Stomach smooth muscle (tissue), 2 donors: ENCODE measurements around the gene SACS.
A peak's percentile ranks its signal among the peaks of the same experiment; 100 is the strongest.

ENCODE experiments used
- H3K27ac ChIP-seq: one replicate; pipeline ENCODE4 v1.7.0; 2013; ENCODE audit warnings: mild to moderate bottlenecking, low read length, inconsistent platforms
- H3K27me3 ChIP-seq, 2 donors: one replicate each; pipeline ENCODE4 v1.7.0; 2013; ENCODE audit warnings: low read length in 2 of 2; ENCODE audit not compliant: insufficient read depth in 2 of 2, control insufficient read depth in 1 of 2
- H3K36me3 ChIP-seq, 2 donors: one replicate each; pipeline ENCODE4 v1.7.0; 2013; ENCODE audit warnings: low read length in 2 of 2; ENCODE audit not compliant: control insufficient read depth in 2 of 2, insufficient read depth in 2 of 2
- H3K4me1 ChIP-seq: one replicate; pipeline ENCODE4 v1.7.0; 2013; ENCODE audit warnings: low read length; ENCODE audit not compliant: control insufficient read depth, insufficient read depth
- H3K4me3 ChIP-seq, 2 donors: one replicate each; pipeline ENCODE4 v1.7.0; 2013; ENCODE audit warnings: low read length in 2 of 2
- H3K9ac ChIP-seq, 2 donors: one replicate each; pipeline ENCODE4 v1.7.0; 2013; ENCODE audit warnings: low read length in 2 of 2, mild to moderate bottlenecking in 1 of 2
- H3K9me3 ChIP-seq, 2 donors: one replicate each; pipeline ENCODE4 v1.7.0; 2013; ENCODE audit warnings: low read length in 2 of 2; ENCODE audit not compliant: control insufficient read depth in 2 of 2
- donor health status: healthy.
- donor health status: Pancreatic carcinoma.

The SACS gene

DNA sequence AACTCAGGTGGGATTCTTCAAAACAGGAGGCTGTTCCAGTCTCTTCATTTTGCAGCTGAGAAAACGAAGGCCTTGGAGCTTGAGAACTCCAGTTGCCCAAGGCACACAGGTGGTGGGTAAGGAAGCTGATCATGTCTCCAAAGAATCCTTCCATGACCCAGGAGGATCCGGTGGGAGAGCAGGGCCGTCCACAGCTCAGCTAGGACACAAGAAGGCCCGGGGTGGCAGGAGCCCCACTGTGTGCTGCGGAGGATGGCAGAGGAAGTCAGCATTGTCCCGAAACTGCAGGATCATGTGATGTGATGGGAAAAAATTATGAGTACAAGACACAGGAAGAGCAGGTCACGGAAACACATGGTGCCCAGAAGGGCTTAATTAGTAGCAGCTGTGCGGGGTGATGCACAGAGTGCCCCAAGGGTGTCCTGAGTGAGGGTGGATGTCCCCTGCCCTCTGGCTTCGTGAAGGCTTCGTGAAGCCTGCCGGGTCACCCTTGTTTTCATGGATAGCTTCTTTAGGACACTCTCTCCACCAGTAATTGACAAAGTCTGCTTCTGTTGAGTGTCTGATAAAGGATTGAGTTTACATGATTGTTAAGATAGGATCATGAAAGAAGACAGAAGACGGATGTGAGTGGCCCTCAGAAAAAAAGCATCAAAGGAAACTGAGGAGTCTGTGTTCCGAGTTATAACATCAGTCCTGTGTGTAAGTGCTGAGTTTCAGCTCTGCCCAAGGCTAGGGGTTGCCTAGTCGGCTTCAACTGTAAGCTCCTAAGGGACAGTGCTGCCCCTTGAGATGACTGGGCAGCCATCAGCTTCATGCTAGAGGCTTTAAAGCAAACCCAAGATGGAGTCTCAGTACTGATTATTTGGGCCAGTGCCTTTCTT, 33.8 kb upstream of the SACS start:
- Histone ChIP-seq H3K27me3 (no peaks in the 10 kb centered on the region), H3K27ac (peak overlapping the region; percentile 62), H3K36me3 (no peaks in the 10 kb centered on the region), H3K4me3 (peak overlapping the region in 1 of 2 donors; percentile 79), H3K9ac (peak overlapping the region; percentile 6 to 55), H3K4me1 (peaks cover 16% of the 10 kb centered on the region), H3K9me3 (no peaks in the 10 kb centered on the region)

DNA sequence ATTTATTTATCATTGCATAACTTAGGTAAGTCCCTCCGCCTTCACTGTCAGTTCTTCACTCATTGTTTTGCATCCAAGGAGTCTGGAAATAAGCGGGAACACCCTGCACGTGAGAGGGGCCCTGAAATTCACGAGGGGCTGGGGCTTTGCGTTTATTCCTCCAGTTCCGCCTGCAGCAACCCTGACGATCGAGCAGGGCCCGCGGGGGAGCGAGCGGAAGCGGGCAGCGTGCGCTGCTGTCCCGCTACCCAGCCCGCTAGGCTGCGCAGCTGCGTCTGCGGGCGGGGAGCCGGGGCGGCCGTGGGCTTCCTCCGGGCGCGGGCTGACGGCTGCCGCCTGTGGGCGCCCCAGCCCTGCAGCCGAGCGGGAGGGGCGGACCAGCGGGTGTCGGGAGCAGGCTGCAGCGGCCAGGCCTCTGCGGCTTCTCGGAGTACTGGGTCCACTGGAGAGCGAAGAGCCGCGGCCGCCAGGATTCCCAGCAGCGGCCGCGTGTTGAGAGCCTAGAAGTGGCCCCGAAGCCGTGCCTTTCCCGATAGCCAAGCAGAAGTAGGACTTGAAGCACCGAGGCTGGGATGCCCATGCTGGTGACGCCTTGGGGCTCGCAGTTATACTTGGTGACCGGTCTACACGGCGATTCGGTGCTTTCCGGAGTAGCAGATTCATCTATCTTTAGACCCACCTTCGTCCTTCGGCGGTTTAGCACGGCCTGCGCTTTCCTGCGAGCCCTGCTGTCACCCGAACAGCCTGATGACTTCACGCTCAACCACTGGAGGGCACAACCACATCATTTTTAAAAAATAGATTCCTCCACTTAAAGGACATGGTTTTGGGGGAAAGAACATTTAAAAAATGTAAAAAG, 32.9 kb upstream of the SACS start:
- Histone ChIP-seq H3K9ac (peak overlapping the region; percentile 61 to 75), H3K27ac (peak overlapping the region; percentile 53), H3K4me1 (peaks cover 16% of the 10 kb centered on the region), H3K36me3 (no peaks in the 10 kb centered on the region), H3K27me3 (no peaks in the 10 kb centered on the region), H3K9me3 (no peaks in the 10 kb centered on the region), H3K4me3 (peak overlapping the region; percentile 59 to 79)

DNA sequence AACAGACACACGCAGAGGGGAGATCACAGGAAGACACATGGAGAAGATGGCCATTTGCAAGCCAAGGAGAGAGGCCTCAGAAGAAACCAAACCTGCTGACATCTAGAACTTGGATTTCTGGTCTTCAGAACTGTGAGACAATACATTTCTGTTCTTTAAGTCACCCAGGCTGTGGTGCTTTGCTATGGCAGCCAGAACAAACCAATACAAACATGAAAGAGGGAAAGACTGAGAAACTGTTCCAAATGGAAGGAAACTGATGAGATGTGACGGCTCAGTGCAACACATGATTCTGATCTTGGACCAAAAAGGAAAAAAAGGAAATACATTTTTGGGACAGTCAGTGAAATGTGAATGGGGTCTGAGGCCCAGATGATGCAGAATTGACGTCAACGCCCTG, 30.2 kb upstream of the SACS start:
- no peaks in the 10 kb centered on the region for H3K36me3 ChIP-seq
- H3K9me3 ChIP-seq, result no peaks in the 10 kb centered on the region
- H3K27me3 ChIP-seq, result no peaks in the 10 kb centered on the region
- peaks cover 16% of the 10 kb centered on the region for H3K4me1 ChIP-seq
- no peak overlapping the region for H3K9ac ChIP-seq
- no peak overlapping the region for H3K27ac ChIP-seq
- H3K4me3 ChIP-seq, result no peak overlapping the region

- H3K27me3 ChIP-seq, result no peaks in the 10 kb centered on the region
- no peaks in the 10 kb centered on the region for H3K36me3 ChIP-seq
- H3K4me1 ChIP-seq, result peaks cover 16% of the 10 kb centered on the region
- H3K4me3 ChIP-seq, result no peak overlapping the region
- no peak overlapping the region for H3K9ac ChIP-seq
- no peaks in the 10 kb centered on the region for H3K9me3 ChIP-seq
- no peak overlapping the region for H3K27ac ChIP-seq
Measured at GRCh38 chr13:23462815-23463559, 29.5 kb upstream of the SACS start.

- Histone ChIP-seq H3K27ac (no peak overlapping the region), H3K27me3 (no peaks in the 10 kb centered on the region), H3K4me1 (peaks cover 9% of the 10 kb centered on the region), H3K4me3 (no peak overlapping the region), H3K36me3 (no peaks in the 10 kb centered on the region), H3K9ac (no peak overlapping the region), H3K9me3 (no peaks in the 10 kb centered on the region)
Measured at GRCh38 chr13:23461544-23461943, 28.0 kb upstream of the SACS start.

DNA sequence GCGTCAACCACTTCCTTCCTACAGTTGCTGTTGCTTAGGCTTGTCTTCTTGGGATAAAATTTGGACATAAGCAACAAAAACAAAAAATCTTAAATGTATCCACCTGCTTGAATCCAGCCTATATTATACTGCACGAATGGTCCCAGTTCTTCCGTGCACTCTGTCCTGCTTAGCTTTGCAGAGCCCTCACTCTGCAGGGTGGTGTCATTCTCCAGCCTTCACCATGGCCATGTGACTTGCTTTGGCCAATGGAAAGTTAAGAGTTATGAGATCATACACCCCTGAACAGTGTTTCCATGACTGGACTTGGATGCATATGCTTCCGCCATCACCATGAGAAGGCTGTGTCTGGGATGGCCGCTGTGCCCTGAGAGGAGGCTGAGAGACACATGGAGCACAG, 27.4 kb upstream of the SACS start:
- Histone ChIP-seq H3K4me1 (peaks cover 7% of the 10 kb centered on the region), H3K4me3 (no peak overlapping the region), H3K36me3 (no peaks in the 10 kb centered on the region), H3K9ac (no peak overlapping the region), H3K9me3 (no peaks in the 10 kb centered on the region), H3K27me3 (no peaks in the 10 kb centered on the region), H3K27ac (no peak overlapping the region)

DNA sequence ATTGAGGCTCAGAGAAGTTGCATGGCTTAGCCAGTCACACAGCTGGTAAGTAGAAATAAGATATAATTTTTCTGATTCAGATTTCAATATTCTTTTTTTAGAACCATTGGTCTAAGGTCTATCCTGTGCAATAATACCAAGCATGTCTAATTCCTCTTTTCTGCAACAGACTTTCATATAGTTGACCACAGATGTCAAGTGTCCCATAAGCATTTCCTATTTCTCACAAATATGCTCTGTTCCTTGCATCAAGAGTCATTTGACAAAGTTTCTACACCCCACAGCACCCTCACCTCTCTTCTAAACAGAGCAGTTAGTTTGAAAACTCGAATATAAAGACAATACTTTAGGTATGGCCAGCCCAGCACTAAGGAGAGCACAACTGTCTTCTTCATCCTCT, 26.8 kb upstream of the SACS start:
- H3K4me1 ChIP-seq, result peaks cover 4% of the 10 kb centered on the region
- no peak overlapping the region for H3K4me3 ChIP-seq
- no peak overlapping the region for H3K27ac ChIP-seq
- H3K9me3 ChIP-seq, result no peaks in the 10 kb centered on the region
- H3K27me3 ChIP-seq, result no peaks in the 10 kb centered on the region
- H3K9ac ChIP-seq, result no peak overlapping the region
- no peaks in the 10 kb centered on the region for H3K36me3 ChIP-seq

DNA sequence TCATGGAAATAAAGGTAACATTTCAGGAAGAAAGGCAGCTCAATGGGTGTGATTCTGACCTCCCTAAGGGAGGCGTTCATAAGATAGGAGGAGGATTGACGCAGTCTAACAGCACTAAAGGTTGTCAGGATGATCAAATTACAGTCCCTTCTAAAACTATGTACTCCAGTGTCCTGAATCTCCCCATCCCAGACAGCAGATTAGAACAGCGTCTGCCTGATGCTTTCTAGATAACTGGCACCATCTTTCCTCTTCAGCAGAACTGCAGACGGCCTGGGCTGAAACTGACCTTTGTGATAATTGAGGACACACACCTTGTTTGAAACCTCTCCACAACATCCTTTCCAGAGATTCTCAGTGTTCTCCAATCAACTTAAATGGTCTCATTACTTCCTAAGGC, 25.5 kb upstream of the SACS start:
- Histone ChIP-seq H3K4me1 (peaks cover 4% of the 10 kb centered on the region), H3K9ac (no peak overlapping the region), H3K9me3 (no peaks in the 10 kb centered on the region), H3K36me3 (no peaks in the 10 kb centered on the region), H3K4me3 (no peak overlapping the region), H3K27ac (no peak overlapping the region), H3K27me3 (no peaks in the 10 kb centered on the region)

GRCh38 chr13:23456437-23457210, 23.1 kb upstream of the SACS start:
- Histone ChIP-seq H3K27ac (no peak overlapping the region), H3K27me3 (no peaks in the 10 kb centered on the region), H3K9ac (no peak overlapping the region), H3K4me1 (peaks cover 4% of the 10 kb centered on the region), H3K36me3 (no peaks in the 10 kb centered on the region), H3K9me3 (no peaks in the 10 kb centered on the region), H3K4me3 (no peak overlapping the region)
